HFFc6 (cell line): Measurements from ENCODE around the gene SLC1A1. TPM values are rescaled to one million over a fixed set of nuclear protein-coding genes. Genes with fewer than 3 reads are reported as not detected.

Experiments
- DNase-seq: peaks from one replicate; pipeline ENCODE4 v3.0.0-alpha.2; 2018
- H3K27ac Mint-ChIP-seq: 2 replicates; pipeline ENCODE4 v1.8.0; 2020; ENCODE audit warnings: mild to moderate bottlenecking, mixed read lengths
- H3K27me3 Mint-ChIP-seq: 2 replicates; pipeline ENCODE4 v1.8.0; 2021; ENCODE audit warnings: mild to moderate bottlenecking, moderate library complexity, mixed read lengths; ENCODE audit not compliant: insufficient read depth
- H3K36me3 Mint-ChIP-seq: 2 replicates; pipeline ENCODE4 v1.8.0; 2021; ENCODE audit warnings: low read depth, mixed read lengths
- H3K4me1 Mint-ChIP-seq: 2 replicates; pipeline ENCODE4 v1.8.0; 2020; ENCODE audit warnings: low read depth, mixed read lengths
- H3K4me3 Mint-ChIP-seq: 2 replicates; pipeline ENCODE4 v1.8.0; 2020; ENCODE audit warnings: mild to moderate bottlenecking, moderate library complexity, mixed read lengths
- H3K9me3 Mint-ChIP-seq: 2 replicates; pipeline ENCODE4 v1.8.0; 2020; ENCODE audit warnings: mild to moderate bottlenecking, mixed read lengths
- total RNA-seq, 6 experiments: library from RNA; stranded (reverse); fragmentation: NEBNext Ultra II Directional; extraction: Animal tissue kit (Norgen Biotek cat#: 25700); gene quantifications; 2 replicates in 1 of 6; 3 replicates in 5 of 6; pipeline ENCODE4 v1.2.3, GENCODE V29; 2021
- TF ChIP-seq, protein P1 (sequence below): fragments of 200-600 bp; sonication (generic); IDR thresholded peaks from 2 replicates; pipeline ENCODE4 v1.5.0; 2021; ENCODE audit warnings: antibody characterized with exemption, mild to moderate bottlenecking

Gene SLC1A1
- total RNA-seq, 6 experiments from 2014 or later: 0.43 to 1.4 (median 0.79) TPM

DNA sequence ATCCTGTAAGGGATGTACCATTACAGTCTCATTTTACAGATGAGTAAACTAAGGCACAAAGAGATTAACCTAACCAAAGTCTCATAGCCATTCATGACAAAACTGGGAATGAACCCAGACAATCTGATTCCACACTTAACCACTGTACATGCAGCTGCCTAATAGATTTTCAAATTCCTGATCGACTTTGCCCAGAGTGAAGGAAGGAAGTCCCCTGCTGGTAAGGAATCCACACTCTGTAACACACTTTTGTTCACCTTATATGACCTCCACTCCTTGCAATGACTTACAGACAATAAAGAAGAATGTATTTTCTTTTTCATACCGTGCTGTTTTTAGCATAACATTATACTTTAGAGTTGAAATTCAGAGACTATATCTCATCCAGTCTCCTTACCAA, 140.6 kb downstream of the SLC1A1 start:
- TF ChIP-seq, protein P1, sequence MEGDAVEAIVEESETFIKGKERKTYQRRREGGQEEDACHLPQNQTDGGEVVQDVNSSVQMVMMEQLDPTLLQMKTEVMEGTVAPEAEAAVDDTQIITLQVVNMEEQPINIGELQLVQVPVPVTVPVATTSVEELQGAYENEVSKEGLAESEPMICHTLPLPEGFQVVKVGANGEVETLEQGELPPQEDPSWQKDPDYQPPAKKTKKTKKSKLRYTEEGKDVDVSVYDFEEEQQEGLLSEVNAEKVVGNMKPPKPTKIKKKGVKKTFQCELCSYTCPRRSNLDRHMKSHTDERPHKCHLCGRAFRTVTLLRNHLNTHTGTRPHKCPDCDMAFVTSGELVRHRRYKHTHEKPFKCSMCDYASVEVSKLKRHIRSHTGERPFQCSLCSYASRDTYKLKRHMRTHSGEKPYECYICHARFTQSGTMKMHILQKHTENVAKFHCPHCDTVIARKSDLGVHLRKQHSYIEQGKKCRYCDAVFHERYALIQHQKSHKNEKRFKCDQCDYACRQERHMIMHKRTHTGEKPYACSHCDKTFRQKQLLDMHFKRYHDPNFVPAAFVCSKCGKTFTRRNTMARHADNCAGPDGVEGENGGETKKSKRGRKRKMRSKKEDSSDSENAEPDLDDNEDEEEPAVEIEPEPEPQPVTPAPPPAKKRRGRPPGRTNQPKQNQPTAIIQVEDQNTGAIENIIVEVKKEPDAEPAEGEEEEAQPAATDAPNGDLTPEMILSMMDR: no peak
- no peak for DNase-seq
- H3K4me3 Mint-ChIP-seq: no peak overlapping the region

More for the DNA sequence above, 140.6 kb downstream of the SLC1A1 start:
- Mint-ChIP-seq H3K4me1 (no peaks in the 10 kb centered on the region), H3K27ac (no peak overlapping the region), H3K27me3 (peaks cover 5% of the 10 kb centered on the region), H3K36me3 (no peaks in the 10 kb centered on the region), H3K9me3 (no peaks in the 10 kb centered on the region)

Other genes starting within 250 kb of the SLC1A1 start
- gene GLIS3, start 190.4 kb upstream of the SLC1A1 start, total RNA-seq: 10 to 100 TPM; 12.9 to 21.0 (median 16.4) TPM
- 1 to 10 TPM; 5.0 to 6.8 (median 5.9) TPM for gene PLPP6, start 171.8 kb downstream of the SLC1A1 start, total RNA-seq
- gene SPATA6L, start 176.0 kb downstream of the SLC1A1 start, total RNA-seq: under 1 TPM in 4 of 6 experiments, not detected in 2; 0.27 to 0.73 (median 0.54) TPM
- gene CDC37L1, start 189.1 kb downstream of the SLC1A1 start, total RNA-seq: 10 to 100 TPM; 11.0 to 16.5 (median 12.0) TPM